AG08395 (cell line): Measurements from ENCODE around the gene STX4.

Experiments
- DNase-seq: peaks from one replicate; pipeline ENCODE4 v3.0.0; 2012; ENCODE audit warnings: mixed read lengths, low spot score

The STX4 gene

GRCh38 chr16:31067342-31067741 lies 34.0 kb downstream of the STX4 start:
- no peak for DNase-seq

- peak; percentile 77 for DNase-seq
Observed at GRCh38 chr16:31071861-31072260, 38.5 kb downstream of the STX4 start.

DNA sequence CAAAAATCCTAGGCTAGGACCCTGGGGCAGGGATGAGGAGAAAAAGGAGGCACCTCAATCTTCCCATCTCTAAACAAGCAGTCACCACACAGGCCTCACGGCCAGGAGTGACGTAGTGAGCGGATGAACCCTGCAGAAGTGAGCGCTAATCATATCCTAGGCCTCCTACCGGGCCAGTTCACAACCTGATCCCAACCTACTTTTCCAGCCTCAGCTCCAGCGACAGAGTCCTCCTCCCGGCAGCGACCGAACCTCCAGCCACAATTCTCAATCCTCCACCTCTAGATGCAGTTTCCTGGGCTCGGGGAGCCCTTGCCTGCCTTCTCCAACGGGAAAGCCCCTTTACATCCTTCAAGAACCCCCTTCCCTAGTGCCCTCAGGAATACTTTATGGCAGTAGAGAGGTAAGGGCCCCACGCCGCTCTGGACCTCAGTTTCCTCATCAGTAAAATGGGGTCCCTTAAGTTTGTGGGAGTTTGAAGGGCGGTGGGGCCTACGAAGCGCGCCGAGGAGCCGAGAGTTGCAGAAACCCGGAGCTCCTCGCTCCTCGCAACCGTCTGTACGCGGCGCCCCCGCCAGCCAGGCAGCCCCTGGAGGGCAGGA lies 39.3 kb downstream of the STX4 start:
- peak; percentile 37 for DNase-seq

DNA sequence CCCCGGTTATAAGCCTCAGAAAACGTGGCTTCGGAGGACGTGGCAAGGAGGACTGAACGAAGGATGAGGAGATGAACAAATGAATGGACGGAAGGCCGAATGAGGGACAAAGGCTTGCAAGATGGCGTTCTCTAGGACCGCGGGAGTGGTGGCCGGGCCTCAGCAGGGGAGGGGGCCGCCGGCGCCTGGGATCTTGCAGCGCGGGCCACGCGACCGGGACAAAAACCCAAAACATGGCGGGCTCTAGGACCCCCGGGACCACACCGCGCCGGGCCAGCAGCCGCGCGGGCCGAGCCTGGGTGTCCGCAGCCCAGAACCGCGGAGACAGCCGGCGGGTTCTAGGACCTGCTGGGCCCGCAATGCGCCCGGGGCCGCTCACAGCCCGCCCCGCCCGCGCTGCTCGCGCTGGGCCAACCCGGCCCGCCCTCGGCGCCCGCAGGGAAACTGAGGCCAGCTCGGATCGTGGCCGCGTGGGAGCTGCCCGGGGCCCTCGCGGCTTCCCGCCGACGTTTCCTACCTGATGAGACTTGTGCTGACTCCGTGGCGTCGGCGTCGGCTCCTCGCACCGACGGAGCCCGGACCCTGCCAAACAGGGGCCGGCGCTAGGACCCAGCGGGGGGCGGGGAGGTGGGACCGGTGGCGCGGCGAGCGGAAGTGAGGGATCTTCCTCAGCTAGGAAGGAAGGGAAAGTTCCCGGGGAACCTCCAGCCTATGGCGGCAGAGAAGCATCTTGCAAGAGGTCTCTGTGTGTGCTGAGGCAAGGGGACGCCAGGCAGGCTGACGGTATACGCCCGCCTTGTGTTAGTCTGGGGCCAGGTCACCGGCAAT lies 40.0 kb downstream of the STX4 start:
- DNase-seq, result peak; percentile 87

DNA sequence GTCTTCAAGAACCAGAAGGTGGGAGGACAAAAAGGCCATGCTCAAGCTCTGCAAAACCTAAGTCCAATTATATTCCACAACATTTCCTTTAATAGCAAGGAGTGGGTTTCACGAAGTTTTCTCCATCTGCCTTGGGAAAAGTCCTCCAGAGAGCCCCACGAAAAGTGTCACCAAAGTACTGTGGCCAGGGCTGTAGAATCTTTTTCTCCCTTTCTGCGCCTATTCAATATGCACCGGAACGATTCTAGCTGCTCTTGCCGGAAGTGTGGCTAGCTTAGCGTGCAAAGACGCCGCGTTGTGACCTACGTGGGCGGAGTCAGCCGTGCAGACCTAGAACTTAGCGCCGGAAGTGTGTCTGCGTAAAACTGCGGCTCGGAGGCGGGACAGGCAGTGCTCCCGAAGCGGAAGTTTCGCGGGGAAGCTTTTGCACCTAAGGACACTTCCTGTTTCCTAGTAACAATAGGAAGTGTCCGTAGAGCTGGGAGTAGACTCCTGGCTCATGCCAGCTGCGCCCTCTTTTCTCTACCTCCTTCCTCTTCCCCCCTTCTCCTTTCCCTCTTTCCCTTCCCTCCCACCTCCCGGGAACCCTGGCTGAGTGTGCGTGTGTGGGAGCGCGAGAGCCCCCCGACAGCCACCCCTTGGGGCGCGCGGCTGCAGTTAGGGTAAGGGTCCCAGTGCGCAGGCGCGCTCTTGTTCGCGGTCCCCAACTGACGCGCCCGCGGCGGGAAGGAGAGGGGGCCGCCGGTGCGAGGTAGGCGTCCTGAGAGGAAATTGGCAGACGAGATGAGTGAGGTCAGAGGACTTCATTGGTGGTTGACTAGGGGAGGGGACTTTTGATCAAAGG lies 40.8 kb downstream of the STX4 start, which contains the start of the genes ZNF646 and ZNF668:
ZNF646 (plus strand) TSS at position 453 of the 844 bp plus-strand sequence. CDS start 1,903 bp downstream, outside the sequence.
ZNF668 (minus strand) TSS at position 271 of the 844 bp plus-strand sequence. CDS start 9,781 bp downstream, outside the sequence.
- DNase-seq, result peak; percentile 97

GRCh38 chr16:31074814-31075183 lies 41.4 kb downstream of the STX4 start:
- no peak for DNase-seq

GRCh38 chr16:31076319-31076718 lies 43.0 kb downstream of the STX4 start:
- DNase-seq, result no peak

GRCh38 chr16:31077024-31077423 lies 43.7 kb downstream of the STX4 start:
- no peak for DNase-seq

DNA sequence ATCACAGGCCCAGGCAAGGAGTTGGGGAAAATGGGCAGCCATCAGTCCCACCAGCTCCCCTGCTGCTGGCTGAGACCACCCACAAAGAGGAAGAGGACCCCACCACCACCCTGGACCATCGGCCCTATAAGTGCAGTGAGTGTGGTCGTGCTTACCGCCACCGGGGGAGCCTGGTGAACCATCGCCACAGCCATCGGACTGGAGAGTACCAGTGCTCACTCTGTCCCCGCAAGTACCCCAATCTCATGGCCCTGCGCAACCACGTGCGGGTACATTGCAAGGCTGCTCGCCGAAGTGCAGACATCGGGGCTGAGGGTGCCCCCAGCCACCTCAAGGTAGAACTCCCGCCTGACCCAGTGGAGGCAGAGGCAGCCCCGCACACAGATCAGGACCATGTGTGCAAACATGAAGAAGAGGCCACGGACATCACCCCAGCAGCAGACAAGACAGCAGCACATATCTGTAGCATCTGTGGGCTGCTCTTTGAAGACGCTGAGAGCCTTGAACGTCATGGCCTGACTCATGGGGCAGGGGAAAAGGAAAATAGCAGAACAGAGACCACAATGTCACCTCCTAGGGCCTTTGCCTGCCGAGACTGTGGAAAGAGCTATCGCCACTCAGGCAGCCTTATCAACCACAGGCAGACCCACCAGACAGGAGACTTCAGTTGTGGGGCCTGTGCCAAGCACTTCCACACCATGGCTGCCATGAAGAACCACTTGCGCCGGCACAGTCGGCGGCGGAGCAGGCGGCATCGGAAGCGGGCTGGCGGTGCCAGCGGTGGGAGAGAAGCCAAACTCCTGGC lies 44.4 kb downstream of the STX4 start:
- no peak for DNase-seq

GRCh38 chr16:31078597-31079341 lies 45.4 kb downstream of the STX4 start:
- DNase-seq, result no peak

DNA sequence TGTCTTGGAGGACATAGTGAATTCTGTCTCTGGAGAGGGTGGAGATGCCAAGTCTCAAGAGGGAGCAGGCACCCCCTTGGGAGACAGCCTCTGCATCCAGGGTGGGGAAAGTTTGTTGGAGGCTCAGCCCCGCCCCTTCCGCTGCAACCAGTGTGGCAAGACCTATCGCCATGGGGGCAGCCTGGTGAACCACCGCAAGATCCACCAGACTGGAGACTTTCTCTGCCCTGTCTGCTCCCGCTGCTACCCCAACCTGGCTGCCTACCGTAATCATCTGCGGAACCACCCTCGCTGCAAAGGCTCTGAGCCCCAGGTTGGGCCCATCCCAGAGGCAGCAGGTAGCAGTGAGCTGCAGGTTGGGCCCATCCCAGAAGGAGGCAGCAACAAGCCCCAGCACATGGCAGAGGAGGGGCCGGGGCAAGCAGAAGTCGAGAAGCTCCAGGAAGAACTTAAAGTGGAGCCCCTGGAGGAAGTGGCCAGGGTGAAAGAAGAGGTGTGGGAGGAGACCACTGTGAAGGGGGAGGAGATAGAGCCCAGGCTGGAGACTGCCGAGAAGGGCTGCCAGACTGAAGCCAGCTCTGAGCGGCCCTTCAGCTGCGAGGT lies 46.1 kb downstream of the STX4 start:
- no peak for DNase-seq

DNA sequence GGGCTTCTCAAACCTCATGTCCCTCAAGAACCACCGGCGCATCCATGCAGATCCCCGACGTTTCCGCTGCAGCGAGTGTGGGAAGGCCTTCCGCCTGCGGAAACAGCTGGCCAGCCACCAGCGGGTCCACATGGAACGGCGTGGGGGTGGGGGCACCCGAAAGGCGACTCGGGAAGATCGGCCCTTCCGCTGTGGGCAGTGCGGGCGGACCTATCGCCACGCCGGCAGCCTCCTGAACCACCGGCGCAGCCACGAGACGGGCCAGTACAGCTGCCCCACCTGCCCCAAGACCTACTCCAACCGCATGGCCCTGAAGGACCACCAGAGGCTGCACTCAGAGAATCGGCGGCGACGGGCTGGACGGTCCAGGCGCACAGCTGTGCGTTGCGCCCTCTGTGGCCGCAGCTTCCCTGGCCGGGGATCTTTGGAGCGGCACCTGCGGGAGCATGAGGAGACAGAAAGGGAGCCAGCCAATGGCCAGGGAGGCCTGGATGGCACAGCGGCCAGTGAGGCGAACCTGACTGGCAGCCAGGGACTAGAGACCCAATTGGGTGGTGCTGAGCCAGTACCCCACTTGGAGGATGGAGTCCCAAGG lies 46.8 kb downstream of the STX4 start:
- DNase-seq, result no peak

- no peak for DNase-seq
Observed at GRCh38 chr16:31080756-31081419, 47.5 kb downstream of the STX4 start.

DNA sequence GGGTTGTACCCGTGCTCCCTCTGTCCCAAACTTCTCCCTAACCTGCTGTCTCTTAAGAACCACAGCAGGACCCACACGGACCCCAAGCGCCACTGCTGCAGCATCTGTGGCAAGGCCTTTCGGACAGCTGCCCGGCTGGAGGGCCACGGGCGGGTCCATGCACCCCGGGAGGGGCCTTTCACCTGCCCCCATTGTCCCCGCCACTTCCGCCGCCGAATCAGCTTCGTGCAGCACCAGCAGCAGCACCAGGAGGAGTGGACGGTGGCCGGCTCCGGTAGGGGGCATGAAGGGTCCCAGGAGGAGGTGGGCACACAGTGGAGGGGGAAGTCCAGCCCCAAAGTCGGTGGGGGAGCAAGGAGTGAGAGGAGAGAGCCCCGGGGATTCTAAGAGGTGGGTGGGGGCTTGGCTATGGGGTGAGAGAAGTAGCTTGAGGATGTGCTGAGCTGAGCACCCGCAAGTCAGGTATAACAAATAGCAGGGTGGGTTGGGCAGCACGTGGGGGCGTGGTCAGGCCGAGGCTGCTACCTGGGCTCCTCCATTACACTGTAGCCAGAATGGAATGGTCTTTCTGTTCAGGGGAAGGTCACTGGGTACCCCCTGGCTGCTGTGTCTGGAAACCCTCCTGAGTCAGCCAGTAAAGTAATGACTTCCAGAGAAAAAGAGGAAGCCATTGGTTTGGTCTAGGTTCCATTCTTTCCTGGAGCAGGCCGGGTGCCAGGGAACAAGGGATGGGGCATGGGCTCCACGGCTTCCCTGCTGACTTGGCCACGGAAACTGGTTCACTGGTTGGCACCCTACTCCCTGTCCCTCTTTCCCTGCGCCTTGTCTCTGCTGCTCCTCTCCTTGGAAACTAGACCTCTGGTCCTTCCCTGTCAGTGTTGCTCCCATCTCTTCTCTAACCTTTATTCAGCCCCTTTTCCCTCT lies 48.3 kb downstream of the STX4 start:
- DNase-seq, result no peak

DNA sequence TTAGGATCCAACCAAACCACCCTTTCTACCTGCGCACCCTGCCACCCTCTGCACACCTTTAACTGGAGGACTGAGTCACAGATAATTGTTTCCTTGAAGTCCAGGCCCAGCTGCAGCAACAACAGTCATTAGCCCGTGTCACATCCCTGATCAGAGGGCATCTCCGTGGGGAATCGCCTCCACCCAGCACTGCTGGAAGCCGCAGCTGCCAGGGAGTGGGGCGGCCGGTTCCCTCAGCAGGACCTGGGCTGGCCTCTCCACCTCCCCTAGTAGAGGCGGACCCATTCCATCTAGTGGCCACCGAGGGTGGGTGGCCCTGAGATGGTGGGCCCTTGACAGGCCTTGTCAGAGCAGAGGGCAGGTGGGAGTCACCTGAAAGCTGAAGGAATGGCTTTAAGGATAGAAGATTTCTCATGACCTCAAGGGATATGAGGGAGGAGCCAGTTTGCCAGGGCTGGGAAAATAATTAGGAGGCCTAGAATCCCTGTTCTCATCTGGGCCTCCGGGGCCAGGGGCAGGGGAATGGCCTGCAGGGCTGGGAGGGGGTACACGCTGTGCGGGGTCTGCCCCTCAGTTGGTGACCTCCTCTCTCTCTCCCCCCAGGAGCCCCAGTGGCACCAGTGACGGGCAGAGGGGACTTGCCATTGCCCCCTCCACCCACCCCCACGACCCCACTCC lies 49.1 kb downstream of the STX4 start:
- no peak for DNase-seq

DNA sequence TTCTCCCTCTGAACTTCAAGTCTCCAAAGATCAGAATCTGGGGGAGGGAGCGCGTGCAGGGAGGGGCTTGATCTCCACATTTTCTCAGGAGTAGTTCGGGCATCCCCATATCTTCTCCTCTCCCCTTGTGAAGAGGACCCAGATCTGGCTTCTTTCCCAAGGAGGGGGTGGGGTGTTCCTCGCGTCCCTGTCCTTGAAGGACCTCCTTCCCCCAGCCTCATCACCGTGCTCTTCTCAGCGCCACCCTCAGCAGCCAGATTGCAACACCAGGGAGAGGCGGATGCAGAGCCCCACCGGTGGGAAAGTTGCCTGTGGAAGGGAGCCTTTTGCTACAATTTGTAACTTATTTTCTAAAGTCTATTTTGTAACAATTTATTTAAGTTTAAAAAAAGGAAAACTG lies 49.7 kb downstream of the STX4 start:
- DNase-seq, result no peak

DNA sequence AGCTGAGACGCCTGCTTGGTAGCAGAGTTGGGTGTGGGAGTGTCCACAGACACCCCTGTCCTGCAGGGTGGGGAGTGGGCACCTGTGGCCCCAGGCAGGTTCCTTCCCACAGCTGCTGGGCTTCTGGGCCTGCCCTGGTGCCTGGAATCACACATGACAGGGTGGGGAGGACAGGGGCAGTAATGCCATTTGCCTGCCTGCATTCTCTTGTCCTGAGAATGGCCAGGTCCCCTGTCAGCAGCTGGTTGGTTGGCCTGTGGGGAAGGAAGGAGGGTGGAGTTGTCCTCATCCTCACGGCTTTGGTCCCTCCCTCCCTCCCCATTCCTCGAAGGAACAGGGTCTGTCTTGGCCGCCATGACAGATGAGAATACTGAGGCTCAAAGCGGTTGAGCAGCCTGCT lies 50.2 kb downstream of the STX4 start:
- no peak for DNase-seq

DNA sequence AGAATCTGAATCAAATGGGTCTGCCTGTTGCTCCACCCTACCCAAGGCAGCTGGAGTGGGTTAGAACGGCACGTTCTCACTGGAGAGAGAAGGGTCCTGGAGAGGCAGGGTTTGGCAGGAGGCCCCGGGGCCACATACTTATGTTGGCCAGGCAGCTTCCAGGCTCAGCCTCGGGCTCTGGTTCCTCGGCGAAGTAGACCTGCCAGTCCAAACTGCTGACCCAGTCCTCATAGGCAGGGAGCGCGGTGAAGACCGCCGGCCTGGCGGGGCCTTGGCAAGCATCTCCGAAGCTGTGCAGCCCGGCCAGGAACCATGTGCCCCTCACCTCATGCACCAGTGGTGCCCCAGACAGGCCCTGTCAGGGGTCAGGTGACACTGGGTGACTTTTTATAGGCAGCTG lies 50.6 kb downstream of the STX4 start:
- DNase-seq, result no peak
